D341Med (cell line): ENCODE results near the gene PRIMA1.

Source experiments
- DNase-seq: peaks from one replicate; pipeline ENCODE4 v3.0.0; 2012; ENCODE audit warnings: low spot score

The PRIMA1 gene

DNA sequence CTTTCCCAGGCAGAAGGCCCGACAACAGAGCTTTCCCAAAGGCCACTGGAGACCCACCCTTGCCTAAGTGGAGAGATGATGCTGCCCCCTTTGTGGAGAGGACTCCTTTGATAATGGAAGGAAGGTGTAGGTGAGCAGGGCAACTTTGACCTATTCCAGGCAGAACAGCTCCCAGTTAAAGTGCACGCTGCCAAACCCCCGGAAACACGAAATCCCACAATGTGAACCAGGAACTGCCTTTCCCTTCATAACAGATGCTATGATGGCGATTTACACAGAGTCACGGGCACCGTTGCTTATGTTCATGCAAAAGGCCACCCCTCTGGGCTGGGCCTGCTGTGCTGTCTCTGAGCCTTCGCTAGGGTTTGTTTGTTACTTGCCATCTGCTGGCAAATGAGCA, 34.6 kb downstream of the PRIMA1 start:
- DNase-seq = no peak

- no peak for DNase-seq
These were observed 35.2 kb downstream of the PRIMA1 start for GRCh38 chr14:93752980-93753561.

DNA sequence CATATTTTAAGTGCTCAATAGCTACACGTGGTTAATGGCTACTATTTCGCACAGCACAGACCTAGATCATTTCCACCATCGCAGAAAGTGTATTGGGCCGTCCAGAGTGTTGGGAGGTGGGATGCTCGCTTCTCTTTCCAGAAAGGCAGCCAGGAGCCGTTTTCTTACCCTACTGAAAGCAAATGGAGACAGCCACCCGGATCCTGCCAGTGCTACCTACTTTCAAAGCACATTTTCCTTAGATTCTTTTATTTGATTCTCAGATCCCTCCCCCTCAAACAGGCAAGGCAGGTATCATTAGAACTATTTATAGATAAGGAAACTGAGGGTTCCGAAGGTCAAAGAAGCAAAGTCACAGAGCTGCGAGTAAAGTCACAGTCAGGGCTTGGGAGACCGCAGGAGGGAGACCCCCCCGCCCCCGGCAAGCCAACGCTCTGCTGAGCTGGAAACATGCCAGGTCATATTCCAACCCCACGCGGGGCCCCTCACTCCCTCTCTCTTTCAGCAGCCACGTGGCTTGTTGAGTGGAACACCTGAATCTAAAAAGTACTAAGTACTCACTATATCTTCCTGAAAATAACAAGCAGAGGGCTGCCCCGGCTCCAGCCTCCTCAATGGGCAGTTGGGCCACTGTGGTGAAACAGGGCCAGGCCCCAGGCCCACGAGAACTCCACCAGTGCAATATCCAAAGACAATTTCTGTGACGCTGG, 36.2 kb downstream of the PRIMA1 start:
- DNase-seq = no peak

DNA sequence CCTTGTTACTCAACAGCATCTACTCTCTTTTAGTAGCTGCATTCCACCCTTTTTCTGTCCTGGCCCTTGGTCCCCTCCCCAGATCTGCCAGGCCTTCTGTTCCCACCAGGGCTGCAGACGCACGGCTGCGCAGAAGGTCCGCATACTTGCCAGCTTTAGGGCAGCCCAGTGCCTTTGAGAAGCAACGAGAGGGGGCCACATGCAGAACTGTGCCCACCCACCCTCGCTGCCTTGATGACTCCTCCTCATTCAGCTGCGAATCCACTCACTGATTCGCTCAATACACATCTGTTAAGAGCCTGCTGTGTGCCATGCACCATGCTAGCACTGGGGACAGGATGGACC, 39.2 kb downstream of the PRIMA1 start:
- DNase-seq = no peak

- no peak for DNase-seq
These were observed 39.8 kb downstream of the PRIMA1 start for GRCh38 chr14:93748208-93749075.

DNA sequence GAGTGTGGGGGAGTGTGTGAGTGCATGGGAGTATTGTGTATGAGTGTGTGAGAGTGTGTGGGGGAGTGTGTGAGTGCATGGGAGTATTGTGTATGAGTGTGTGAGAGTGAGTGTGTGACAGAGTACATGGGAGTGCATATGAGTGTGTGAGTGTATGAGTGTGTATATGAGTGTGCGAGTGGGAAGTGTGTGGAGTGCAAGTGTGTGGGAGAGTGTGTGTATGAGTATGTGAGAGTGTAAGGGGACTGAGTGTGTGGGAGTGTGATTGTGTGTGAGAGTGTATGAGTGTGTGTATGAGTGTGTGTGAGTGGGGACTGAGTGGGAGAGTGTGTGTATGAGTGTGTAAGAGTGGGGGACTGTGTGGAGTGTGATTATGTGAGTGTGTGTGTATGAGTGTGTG, 40.7 kb downstream of the PRIMA1 start:
- no peak for DNase-seq

GRCh38 chr14:93747102-93747501, 41.2 kb downstream of the PRIMA1 start:
- DNase-seq = no peak

DNA sequence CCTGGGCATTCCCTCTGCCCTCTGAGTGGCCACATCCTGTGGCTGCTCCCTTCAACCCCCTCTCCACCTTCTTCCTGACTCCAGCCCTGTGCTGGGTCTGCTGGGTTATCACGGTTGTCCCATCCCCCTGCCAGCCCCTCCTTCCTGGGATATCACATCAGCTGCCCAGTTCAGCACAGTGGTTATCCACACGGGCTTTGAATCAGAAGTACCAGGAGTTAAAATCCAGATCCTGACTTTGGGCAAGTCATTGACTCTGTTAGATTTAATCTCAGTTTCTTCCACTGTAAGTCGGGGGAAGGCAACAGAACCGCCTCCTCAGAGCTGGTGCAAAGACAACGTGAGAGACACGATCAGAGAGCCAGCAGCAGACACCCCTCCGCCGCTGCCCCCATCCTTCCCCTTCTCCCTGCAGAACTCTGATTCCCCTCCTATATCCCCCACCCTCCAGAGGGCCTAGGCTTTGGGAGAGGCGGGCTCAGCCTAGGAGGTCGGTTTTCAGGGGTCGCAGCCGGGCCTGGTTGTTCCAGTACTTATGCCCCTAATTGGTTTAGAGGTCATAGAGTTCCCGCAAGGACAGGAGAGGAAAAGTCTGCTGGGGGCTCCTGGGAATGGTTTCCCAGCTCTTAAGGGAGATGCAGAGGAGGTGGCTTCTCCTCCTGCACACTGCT, 42.5 kb downstream of the PRIMA1 start:
- DNase-seq = no peak

DNA sequence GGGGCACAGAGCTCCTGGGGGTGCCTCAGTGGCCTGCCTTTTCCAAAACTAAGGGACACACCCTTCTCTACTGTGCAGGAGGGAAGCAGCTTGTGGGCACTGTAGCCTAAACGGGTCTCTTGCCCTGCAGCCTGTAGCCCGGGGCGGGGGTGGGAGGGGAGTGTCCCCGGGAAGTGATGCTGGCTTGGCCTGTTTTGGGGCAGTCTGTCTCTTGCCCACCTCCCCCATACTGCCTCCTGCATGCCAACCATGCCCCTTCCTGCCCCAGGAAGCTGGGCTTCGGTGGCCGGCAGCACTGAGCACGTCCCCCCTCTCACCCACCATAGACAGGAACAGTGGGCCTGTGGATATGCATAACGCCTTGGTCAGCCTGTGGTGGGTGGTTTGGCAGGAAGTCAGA, 43.4 kb downstream of the PRIMA1 start:
- no peak for DNase-seq

GRCh38 chr14:93744176-93744575, 44.1 kb downstream of the PRIMA1 start:
- DNase-seq = no peak

DNA sequence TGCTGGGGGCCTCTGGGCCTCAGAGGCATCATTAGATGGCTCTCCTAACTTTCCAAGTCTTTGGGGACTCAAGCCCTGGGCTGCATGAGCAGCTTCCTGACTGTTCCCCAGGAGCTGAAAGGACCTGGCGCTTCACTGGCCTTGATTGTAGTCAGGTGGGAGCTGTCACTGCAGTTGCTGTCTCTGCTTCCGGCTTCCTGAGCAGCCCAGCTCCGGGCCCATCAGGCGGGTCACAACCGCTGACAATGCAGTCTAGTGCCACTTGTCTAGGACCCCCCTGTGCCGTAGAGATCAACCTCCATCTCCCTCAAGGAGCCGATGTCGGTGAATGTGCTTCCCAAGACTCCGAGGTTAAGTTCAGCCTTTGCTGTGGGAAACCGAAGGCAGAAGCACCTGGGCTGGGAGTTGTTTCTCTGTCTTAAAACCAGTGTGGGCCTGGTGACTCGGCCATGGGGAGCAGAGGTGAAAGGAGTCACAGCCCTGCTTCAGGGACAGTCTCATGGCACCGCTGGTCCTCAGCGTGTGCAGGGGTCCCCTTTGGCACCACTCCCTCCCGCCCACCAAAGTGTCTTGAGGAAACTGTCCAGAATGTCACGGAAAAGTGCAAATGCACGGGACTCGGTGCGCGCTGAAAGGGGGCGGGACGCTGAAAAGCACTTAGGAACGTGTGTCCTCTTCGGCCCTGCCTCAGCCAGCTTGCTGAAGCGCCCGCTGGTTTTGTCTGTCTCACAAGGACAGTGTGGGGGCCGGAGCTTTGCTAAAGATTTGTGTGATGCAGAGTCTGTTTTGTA, 44.8 kb downstream of the PRIMA1 start:
- no peak for DNase-seq

DNA sequence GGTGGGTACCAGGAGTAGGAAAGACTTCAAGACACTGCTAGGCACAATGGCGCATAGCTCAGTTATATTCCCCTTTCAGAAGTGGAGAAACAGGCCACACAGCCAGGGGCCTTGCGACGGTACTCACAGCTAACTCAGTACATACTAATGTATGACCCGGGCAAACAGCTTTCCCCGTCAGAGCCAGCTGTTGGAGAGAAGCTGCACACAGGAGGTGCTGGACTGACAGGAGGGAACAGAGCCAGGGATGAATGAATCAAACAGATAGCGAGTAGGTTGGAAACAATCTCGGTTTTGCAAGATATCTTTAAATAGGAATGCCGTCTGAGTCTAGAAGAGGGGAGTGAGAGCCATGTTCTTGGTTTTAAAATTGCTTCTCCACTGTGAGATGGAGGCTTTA, 45.5 kb downstream of the PRIMA1 start:
- DNase-seq = no peak

DNA sequence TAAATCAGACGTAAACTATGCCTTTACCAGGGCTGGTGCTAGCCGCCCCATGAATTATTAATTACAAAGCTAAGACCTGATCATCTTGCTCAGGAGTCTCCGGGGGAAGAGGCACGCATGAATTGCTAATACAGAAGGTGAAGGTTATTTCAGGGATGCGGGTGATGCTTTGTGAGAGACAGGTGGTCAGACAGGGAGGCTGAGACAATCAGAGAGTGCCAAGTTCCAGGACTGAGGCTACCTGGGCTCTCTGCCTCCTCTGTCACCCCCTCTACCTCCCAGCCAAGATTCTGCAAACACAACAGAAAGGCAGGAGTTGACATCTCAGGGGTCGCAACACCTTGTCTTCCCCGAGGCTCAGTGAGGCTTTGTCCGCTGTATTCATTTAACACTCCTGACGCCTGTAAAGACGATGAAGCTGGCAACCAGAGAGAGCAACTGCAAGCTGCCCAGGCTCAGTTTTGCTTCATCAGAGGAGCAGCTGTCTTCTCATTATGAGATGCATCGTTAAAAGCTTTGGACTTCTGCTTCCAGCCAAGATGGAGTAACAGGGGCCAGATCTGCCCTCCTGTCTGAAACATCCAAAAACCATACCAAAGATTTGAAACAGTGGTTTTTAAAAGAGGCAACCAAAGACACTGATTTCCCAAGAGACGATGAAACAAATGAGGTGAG, 46.6 kb downstream of the PRIMA1 start:
- no peak for DNase-seq

DNA sequence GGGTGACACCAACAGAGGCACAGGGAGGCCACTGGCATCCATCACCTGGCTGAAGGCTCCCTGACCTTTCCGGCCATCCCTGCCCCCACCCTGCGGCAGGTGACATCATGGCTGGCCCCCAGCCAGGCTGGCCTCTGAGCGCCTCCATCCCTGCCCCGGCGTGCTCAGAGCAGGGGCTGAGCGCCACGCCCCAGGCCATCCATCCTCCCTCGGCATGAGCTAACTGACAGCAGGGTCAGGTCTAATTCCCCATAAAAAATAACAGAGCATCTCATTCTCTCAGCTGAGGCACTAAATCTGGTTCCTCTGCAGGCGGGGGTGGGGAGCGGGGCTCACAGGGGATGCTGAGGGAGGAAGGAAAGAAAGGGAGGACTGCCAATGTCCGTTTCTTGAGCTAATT, 50.7 kb downstream of the PRIMA1 start:
- no peak for DNase-seq

DNA sequence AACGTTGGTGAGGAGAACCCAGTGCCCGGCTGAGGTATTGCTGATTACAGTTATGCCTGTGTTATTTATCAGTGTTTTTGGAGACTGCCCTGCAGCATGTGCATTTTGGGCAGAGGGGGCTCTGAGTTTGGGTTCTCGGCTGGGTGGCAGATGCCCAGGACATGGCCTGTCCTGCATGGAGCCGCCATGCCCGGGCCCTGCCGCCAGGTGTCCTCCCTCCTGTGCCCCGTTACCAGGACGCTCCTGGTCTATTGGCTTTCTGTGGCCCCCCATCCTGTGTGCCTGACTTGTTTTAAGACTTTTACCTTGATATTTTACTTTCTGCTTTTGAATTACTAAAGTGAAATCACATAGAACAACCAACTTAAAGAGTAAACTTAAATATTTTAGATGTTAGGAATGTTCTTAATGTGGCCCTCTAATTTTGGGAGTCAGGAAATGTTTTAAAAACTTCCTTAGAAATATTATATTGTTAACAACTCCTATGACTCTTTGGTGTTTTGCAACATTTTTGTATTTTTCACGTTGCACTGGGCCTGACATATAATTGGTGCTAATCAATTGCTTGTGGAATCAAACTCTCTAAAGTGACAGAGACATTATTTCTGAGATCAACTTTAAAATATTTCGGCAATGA, 51.8 kb downstream of the PRIMA1 start:
- no peak for DNase-seq

- no peak for DNase-seq
These were observed 53.1 kb downstream of the PRIMA1 start for GRCh38 chr14:93735206-93735605.

DNA sequence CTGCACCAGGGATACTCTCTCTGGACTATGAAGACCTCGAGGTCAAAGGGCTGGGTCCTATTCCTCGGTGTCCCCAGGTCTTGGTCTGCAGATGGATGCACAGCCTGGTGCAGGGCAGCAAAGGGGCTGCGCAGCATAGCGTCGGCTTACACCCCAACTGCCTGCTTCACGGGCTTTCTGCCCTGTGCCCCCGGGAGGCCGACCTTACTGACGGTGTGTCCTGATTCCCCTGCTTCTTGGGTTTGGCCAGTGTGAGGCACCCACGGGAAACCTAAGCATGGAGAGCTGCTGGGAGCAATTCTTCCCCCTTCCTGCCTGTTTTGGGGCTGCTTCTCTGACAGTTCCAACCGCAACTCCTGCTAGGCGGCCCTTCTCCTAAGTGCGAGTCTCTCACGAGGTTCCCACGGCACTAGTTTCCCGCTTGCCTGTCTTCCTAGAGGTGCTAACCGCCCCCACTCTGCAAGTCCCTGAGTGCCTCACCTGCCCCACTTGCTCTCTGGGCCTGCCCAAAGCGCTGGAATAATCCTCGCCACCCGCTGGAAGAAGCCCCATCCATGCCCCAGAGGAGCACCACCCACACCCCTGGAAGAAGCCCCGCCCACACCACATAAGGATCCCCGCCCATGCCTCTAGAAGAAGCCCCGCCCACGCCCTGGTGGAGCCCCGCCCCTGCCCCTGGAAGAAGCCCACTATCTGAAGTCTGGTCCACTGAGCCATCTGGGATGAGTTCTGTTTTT, 54.0 kb downstream of the PRIMA1 start:
- DNase-seq = no peak

GRCh38 chr14:93733631-93734030, 54.7 kb downstream of the PRIMA1 start:
- DNase-seq = no peak

- no peak for DNase-seq
These were observed 55.1 kb downstream of the PRIMA1 start for GRCh38 chr14:93733231-93733630.

DNA sequence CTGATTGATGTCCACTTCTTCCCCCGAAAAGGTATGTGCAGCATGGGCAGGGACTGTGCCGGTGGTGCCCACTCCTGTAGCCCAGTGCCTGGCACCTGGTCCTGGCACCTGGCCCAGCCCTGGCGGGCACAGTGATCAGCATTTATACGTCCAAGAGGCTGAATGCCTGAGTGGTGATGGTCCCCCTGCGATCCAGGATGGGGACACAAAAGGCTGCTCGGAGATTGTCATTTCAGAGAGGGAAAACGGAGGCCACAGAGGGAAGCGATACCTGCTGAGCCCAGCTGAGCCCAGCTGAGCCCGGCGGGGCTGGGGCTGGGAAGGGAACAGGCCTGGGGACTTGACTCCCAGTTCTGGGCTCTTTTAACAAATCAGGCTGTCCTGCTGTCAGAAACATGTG, 55.8 kb downstream of the PRIMA1 start:
- DNase-seq = no peak
